Glomerular visceral epithelial cell (primary cell): Measurements from ENCODE around the gene MME.
"Not testable (repeated sequence)": the region's sequence is repeated elsewhere in the genome, so short reads cannot be mapped to it uniquely, and the experiment has no call there.

Experiments used
- DNase-seq: peaks from one replicate; pipeline ENCODE4 v3.0.0-alpha.2; 2016; ENCODE audit errors: extremely low spot score

MME gene

DNA sequence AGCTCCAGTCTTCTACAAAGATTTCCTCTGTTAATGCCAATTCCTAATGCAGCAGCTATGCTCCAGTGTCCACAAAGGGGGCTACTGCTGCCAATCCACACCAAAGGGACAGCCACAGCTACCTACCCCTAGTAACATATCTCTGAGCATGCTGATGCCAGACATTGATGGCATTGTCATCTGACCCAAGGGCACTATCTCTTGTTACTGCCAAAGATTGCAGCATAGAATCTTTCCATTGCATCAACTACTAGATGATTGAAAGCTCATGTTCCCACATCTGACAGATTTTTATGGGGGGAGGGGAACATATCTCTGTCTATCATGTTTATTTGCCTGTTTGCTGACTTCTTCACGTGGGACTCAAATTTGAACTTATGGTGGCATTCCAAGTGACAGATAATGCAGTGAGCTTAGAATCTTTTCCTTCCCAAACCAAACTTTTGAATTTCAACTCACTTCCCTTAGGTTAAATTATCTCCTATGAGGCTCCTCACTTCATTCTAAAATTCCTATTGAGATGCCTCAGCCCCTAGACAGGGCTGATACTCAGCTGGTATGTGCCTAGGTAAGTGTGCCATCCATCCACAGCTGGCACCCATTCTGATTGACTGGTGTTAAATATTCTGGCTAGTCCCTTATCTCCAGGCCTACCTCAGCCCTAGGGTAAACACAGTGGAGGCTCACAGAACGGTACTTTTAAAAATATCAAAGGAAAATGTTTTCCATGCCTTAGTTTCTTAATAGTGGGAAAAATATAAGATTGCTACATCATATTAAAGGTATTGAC, 113.0 kb downstream of the MME start:
- no peak for DNase-seq

DNA sequence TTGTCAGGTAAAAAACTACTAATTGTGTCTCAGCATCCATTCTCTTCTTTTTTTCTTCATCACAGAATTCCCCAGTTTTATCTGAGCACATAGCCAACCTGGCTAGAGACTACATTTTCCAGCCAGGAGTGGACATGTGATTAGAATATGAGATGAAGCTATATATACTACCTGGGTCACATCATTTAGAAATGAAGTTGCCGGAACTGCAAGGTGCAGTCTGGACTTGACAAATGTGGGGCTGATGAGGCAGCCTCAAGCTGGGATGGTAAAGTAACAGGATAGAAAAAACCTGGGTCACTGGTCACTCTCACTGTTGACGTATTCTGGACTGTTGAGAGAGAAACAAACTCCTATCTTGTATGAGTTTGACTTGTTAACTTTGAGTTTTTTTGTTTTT, 113.7 kb downstream of the MME start:
- no peak for DNase-seq

DNA sequence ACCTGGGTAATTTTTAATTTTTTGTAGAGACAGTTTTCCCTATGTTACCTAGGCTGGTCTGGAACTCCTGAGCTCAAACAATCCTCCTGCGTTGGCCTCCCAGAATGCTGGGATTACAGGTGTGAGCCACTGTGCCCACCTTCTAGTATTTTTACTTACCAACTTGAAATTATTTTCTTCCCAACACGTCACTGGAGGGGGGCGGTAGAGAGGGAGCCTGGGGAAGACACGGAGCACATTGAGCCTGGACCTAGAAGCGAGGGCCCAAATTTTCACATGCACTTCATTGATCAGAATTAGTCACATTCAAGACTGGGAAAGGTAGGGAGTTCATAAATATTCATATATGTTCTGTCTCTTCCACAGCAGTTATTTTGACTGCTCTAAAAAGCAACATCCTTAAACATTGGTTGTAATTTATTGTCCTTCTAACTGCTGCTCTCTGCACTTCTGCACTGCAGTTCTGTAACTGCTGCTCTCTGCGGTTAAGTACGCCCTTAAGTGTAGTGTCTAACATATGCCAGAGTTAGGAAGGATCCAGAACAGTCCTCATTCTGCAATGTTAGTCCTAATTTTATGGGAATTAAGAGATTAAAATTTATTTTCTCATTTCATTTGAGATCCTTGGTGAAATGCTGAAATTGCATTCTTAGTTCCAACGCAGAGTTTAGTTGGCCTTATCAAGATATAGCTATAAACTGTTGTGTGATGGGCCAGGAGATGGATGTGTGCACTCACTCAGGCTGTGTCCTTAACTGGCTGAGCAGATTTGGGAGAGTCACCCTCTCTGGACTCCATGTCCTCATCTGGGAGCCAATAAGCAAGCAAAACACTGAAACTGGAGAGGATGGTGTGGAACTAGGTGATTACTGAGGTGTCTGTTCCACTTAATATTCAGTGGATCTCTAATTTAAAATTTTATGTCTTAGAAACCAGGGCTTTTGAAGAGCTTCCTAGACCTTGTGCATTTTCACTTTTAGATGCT, 115.1 kb downstream of the MME start:
- DNase-seq = no peak

DNA sequence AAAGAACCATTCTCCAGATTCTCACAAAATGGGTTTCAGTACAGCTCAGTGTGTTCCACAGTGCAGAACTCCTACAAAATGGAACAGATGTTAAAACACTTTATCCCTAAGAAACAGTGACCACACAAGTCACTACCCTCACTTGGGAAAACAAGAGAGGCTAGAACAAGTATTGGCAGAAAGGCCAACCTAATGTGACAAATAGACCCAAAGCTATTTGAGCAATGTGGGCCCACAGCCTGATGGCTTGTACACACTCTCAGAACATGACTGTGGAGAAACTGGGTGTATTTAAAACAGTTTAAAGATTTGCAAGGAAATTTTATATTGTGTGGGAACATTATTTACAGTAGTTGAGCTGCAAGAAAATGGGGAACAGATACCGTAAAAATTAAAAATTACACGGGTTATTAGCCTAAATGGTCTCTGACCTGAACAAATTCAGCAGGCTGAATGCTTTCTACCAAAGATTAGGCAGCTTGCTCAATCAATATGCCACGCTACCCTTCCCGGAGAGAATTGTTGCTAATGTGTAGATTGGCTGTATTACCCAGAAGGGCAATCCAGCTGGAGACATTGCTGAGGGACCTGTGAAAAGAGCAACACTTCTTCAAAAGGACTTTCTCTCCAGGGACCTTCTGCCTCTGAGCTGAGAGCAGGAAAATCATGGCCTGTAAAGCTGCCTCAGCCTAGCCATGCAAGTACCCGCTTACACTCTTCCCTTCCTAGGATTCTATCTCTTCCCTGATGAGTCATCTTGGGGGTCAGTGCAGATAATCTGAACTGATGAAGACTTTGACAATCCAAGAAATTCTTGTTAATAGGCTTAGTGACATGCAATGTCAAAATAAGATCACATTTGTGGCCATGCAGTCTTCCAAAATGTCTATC, 116.3 kb downstream of the MME start:
- no peak for DNase-seq

DNA sequence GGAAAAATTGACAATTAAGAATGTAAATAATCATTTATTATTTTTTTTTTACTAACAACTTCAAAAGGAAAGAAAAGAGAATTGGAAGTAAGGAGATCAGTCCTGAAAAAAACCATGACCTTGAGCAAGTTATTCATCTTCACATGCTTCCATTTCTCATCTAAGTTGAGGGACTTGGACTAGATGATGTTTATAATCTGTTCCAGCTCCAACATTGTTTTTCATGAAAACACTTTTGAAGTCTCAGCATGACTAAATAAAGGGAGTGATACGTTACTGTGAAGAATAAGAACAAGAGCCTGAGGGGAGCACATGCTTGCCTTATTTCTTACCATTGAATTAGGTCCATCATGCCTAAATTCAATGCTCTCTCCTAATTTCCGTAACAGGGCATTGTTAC, 117.7 kb downstream of the MME start:
- DNase-seq = no peak

DNA sequence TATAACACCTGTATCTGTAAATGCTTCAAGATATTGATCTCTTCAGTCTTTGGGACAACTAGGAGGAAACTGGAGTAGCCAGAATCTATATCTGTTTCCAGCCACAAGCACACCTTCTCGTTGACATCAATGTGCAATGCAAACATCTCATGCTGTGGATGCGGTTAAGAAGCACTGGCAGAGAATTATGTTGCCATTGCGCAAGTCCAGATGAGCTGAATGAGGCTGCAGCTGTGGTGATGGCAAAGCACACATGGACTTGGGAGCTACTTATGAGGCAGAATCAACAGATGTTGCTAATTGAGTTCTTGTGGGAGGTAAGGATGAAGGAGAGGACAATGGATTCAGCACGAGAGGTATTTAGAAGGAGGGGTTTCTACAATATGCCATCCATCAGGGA, 122.5 kb downstream of the MME start:
- no peak for DNase-seq

DNA sequence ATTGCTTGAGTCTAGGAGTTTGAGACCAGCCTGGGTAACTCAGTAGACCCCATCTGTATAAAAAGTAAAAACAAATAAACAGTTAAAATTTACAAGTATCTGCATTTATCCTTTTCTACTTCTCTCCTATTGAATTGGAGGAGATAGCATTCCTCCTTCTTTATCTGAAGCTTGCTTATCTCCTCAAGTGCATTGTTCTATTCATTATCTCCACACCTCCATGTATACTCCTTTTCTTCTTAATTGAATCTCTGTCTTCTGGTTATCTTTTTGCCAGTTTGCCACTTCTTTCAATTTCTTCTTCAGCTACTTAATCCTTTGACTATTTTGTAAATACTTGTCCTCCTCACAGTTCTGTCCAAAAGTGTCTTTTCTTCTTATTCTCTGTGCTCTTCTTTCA, 124.7 kb downstream of the MME start:
- DNase-seq = no peak

DNA sequence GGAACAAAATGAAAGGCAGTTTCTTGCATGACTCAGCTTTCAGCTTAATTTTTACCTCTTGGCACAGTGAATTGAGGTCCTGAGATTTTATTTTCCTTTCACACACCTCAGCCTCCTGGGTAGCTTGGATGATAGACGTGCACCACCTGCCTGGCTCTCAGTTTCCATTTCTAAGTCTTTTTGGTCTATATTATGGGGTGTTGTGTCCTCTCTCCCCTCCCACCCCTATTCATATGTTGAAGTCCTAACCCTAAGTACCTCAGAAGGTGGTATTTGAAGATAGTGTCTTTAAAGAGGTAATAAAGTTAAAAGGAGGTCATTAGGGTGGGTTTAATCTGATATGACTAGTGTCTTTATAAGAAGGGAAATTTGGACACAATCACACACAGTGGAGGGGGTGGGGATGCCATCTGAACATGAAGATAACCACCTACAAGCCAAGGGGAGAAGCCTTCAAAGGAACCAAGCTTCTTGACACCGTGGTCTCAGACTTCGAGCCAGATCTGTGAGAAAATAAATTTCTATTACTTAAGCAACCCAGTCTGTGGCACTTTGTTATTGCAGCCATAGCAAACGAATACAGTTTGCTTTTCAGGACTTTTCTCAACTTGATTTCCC, 128.2 kb downstream of the MME start:
- DNase-seq = no peak

DNA sequence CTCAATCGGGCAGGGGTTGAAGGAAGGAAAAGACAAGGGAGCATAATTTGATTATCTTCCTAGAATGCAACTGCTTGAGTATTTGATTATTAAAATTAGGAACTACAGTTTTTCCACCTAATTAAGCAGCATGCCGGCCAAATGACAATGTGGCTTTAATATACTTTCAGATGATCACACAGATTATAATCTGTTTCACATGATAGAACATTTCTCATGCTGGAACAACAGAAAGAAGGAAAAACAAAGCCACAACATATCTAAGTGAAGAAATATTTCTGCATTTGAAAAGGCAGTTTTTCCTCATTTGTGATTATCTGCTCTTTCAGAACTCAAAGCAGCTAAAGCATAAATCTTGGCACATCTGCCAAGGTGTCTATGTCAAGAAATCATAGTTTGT, 130.6 kb downstream of the MME start:
- no peak for DNase-seq

DNA sequence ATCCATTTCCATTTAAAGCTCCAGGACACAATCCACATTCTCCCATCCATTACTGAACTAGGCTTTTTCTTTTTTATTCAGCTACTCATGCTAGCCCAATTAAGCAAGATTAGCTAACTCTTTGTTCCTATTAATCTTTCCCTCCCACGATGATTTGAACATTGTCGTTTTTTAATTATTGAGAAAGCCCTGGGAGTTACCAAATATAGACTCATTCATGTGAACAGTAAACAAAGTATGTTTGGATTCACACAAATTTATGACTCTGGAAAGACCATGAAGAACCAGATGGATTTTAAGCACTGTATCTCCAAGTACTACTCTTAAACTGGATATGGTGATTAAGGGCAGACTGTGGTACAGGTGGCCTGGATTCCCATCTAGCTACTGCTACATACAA, 131.1 kb downstream of the MME start:
- no peak for DNase-seq

DNA sequence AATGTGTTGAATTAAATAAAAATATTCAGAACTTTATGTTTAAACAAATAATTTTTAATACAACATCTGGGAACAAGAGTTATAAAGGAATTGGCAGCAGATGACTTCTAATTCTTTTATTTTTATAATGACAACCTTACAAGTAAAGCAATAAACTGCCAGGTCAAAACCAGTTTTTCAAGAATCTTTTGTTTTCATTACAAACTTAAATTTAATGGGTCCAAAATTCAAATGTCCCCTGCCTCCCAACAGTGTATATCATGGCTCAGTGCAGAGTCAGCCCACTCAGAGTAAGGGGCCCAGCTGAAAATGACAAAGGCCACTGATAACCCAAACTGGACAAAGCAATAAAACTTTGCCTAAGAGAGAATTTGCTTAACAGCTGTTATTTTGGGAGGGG, 131.8 kb downstream of the MME start:
- DNase-seq = no peak

DNA sequence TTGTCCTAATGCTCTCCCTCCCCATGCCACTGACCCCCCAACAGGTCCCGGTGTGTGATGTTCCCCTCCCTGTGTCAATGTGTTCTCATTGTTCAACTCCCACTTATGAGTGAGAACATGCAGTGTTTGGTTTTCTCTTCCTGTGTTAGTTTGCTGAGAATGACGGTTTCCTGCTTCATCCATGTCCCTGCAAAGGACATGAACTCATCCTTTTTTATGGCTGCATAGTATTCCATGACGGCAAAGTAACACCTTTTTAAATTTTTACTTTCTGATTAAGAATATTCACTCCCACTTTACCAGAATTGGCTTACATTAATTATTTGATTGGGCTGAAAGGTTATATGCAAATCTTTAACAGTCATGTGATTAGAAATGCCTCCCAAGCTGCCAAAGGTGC, 135.9 kb downstream of the MME start:
- not testable (repeated sequence) for DNase-seq

DNA sequence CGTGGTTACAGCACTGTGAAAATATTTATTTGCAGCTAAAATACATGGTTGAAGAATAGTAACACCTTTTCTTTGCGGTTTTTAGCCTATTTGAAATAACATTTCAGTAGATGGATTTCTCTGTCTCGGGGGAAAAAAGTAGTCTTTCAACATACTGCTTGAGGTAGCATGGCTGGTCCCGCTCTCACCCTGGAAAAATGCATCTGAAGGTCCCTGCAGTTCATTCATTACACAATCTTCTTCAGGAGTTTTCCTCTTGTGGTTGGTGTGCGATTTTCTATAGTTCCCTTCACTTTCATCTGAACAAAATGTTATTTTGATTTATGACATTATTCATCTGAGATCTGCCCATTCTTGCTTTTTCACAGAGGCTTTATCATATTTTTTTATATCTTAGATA, 137.5 kb downstream of the MME start:
- no peak for DNase-seq

DNA sequence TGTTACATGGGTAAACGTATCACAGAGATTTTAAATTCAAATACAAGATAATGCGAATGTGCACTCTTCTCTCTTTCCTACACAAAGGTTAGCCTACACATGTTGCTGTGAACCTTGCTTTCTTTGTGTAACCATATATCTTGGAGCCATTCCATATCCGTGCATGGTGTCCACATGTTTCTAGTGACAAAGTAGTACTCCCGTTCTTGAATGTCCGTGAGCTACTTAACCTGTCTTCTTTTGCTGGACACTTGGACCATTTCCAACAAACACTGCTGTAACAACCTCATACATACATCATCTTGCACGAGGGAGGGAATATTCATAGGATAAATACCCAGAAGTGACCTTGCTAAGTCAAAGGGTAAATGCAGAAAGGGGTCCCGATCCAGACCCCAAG, 138.3 kb downstream of the MME start:
- DNase-seq = no peak

DNA sequence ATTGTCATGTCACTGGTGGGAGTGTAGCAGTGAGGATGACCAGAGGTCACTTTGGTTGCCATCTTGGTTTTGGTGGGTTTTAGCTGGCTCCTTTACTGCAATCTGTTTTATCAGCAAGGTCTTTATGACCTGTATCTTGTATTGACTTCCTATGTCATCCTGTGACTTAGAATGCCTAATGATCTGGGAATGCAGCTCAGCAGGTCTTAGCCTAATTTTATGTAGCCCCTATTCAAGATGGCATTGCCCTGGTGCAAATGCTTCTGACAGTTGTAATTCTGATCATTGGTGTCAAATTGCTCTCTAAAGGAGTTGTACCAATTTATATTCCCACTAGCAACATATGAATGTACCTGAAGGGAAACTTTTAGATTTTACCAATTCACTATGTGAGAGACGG, 139.0 kb downstream of the MME start:
- DNase-seq = no peak

DNA sequence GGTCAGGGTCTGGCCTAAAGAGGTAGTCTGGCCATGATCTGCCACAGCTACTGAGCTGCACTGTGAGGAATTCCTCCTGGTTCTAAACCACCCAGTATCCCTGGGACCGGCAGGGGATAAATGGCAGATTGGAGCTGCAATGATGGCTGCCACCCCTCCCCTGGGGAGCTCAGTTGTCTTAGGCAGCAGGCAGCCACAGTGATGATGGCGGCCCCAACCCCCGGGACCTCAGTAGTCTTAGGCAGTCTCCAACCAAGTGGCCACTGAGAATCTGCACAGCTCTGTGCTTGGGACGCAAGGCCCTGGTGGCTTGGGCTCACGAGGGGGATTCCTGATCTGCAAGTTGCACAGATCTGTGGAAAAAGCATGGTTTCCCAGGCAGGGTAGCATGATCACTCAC, 145.3 kb downstream of the MME start:
- DNase-seq = no peak

DNA sequence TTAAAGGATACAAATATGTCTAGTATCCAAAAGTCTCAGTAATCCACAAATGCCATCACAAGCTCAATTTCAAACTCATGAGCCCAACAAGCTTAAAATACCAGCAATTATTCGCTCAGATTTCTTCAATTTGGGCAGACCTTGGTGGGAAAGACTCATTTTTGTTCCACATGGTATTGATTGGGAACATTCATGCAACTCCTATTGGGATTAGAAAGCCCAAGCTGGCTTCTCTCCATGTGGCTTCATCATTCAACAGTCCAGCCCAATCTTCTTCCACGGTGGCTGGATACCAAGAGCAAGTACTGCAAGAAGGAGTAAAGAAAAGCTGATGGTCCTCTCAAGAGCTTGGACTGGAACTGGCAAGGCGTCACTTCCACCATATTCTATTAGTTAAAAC, 147.0 kb downstream of the MME start:
- DNase-seq = no peak

DNA sequence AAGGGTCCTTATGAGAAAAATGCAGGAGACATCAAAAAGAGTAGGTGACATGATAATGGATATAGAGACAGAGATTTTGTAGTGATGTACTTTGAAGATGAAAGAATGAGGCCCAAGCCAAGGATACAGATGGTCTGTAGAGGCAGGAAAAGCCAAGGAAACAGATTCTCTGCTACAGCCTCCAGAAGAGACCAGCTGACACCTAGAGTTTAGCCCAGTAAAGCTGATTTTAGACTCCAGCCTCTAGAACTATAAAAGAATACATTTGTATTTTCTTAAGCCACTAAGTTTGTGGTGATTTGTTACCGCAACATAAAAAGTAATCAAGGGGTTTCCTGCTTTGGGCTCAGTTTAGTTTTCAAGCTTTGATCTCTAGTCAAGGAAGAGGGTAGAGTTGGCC, 148.6 kb downstream of the MME start:
- no peak for DNase-seq

DNA sequence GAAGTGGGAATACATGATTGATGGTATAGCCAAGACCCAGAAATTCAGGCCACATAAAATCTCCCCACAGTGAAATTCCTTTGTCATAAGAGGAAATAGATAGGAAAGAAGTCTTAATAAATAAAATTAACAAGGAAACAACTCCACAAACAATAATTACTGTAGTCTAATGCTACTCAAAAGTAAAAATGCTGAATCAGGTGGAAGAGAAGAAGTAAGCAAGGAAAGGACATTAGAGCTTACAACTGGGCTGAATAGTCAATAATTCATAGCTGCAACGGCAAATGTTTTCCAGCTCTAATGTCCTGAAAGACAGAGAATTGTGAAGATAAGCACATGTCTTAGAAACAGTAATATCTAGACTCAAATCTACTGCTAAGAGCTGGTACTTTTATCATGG, 149.0 kb downstream of the MME start:
- DNase-seq = no peak

DNA sequence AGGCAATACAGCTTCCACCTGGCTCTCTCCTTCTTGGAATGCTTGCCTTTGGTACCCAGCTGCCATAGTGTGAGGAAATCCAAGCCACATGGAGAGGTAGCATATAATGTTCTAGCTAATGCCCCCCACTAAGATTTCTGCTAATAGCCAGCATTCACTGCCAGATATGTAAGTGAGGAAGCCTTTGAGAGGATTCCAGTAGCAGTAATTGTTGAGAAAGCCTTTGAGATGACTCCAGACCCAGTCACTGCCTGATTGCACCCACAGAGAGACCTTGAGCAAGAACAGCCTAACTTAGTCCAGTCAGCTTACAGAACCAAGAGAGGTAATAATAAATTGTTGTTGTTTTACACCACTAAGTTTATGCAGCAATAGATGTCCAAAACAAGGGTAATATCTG, 150.3 kb downstream of the MME start:
- DNase-seq = no peak

DNA sequence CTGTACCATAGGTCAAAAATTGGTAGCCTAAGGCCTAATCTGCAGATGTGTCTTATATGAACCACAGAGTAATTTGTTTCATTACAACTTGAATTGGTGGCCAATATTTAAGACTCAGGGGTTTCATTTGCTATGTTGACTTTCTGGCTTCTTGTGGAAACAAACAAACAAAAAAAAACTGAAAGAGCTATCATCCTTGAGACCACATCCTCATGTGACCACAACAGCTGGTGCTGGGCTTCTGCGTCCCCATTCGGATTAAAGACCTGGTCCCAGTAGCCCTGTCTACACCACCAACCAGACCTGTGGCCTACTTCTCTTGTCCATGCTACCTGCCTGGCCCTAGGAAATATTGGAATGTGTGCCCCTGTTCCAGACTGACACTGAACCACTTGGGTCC, 151.7 kb downstream of the MME start:
- DNase-seq = no peak

DNA sequence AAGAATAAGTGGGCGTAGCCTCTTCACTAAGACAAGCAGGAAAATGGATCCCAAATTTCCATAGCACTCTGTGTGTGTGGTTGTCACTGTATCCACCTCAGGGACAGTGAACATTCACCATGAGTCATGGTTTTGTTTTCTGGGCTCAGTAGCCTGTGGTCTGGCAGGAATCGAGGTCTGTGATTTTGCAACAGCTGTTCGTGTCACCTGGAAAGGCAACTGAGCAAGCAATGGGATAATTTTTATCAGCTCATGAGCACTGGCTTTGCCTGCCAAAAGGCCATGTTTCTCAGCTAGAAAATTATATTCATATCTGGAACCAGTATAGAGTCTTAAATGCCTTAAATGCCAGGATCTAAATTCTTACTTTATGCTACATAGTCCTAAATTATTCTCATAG, 152.5 kb downstream of the MME start:
- peak; percentile 70 for DNase-seq
